Caco-2 (cell line): ENCODE data around the gene CHPF2. TPM values are rescaled to one million over a fixed set of nuclear protein-coding genes. Genes with fewer than 3 reads are reported as not detected.

ENCODE experiments used
- BruUV-seq: library from RNA; stranded (reverse); fragments of 400-500 nt; replicated peaks from 2 replicates; lab custom pipeline; 2021; lab: Mats Ljungman, UMichigan
- CTCF ChIA-PET: fragments of 300-600 bp; sonication (Branson Sonifier 250); formaldehyde crosslinking; loops from one replicate; lab custom pipeline; 2022; ENCODE audit warnings: antibody characterized with exemption; lab: Charles Lee
- POLR2A ChIA-PET: fragments of 300-600 bp; sonication (Branson Sonifier 250); formaldehyde crosslinking; loops from one replicate; lab custom pipeline; 2022; ENCODE audit warnings: antibody characterized with exemption; lab: Charles Lee
- DNase-seq, 2 experiments: peaks; one replicate each; pipeline versions ENCODE4 v3.0.0 to v3.0.0-alpha.2; 2020 to 2022
- H3K27me3 ChIP-seq: replicated peaks from 2 replicates; pipeline ENCODE4 v1.6.0; 2011; ENCODE audit warnings: low read length; ENCODE audit not compliant: control insufficient read depth, insufficient read depth
- H3K36me3 ChIP-seq: 2 replicates; pipeline ENCODE4 v1.5.1; 2011; ENCODE audit warnings: low read length; ENCODE audit not compliant: control insufficient read depth, insufficient read depth
- H3K4me1 ChIP-seq: fragments of 250-450 bp; sonication (Bioruptor Pico); 2 replicates; pipeline ENCODE4 v1.5.1; 2020; ENCODE audit warnings: mild to moderate bottlenecking
- H3K4me3 ChIP-seq: 2 replicates; pipeline ENCODE4 v1.5.1; 2011; ENCODE audit warnings: low read depth, mild to moderate bottlenecking, control low read depth, low read length
- H3K9me3 ChIP-seq: fragments of 250-450 bp; sonication (Bioruptor Pico); 2 replicates; pipeline ENCODE4 v1.5.1; 2020; ENCODE audit warnings: mild to moderate bottlenecking, moderate library complexity
- H3K27ac Mint-ChIP-seq: one replicate; pipeline ENCODE4 v1.8.0; 2022; ENCODE audit warnings: mixed read lengths; ENCODE audit not compliant: unreplicated experiment
- H3K27me3 Mint-ChIP-seq: one replicate; pipeline ENCODE4 v1.8.0; 2022; ENCODE audit warnings: mixed read lengths; ENCODE audit not compliant: insufficient read depth, unreplicated experiment
- H3K36me3 Mint-ChIP-seq: one replicate; pipeline ENCODE4 v1.8.0; 2022; ENCODE audit warnings: mild to moderate bottlenecking, mixed read lengths; ENCODE audit not compliant: insufficient read depth, unreplicated experiment
- H3K4me1 Mint-ChIP-seq: one replicate; pipeline ENCODE4 v1.8.0; 2022; ENCODE audit warnings: low read depth, mixed read lengths; ENCODE audit not compliant: unreplicated experiment
- H3K4me3 Mint-ChIP-seq: one replicate; pipeline ENCODE4 v1.8.0; 2022; ENCODE audit warnings: mild to moderate bottlenecking, moderate library complexity, mixed read lengths; ENCODE audit not compliant: unreplicated experiment
- H3K9me3 Mint-ChIP-seq: one replicate; pipeline ENCODE4 v1.8.0; 2022; ENCODE audit warnings: mixed read lengths; ENCODE audit not compliant: unreplicated experiment
- CTCF ChIP-seq, 2 experiments: fragments of 200-600 bp in 1 of 2; IDR thresholded peaks; 1 replicate in 1 of 2; 2 replicates in 1 of 2; pipeline versions ENCODE4 v1.5.1 to v1.8.0; 2011 to 2022; ENCODE audit warnings: antibody characterized with exemption in 1 of 2, control low read depth in 1 of 2, inconsistent platforms in 1 of 2, low read depth in 1 of 2, low read length in 1 of 2, mild to moderate bottlenecking in 1 of 2, moderate library complexity in 1 of 2; ENCODE audit not compliant: insufficient read depth in 1 of 2, severe bottlenecking in 1 of 2, unreplicated experiment in 1 of 2
- intact Hi-C: fragments of 100-400 bp; cut with micrococcal nuclease; formaldehyde crosslinking; loops from one replicate; pipeline ENCODE4 v1.10.0; 2022; ENCODE audit not compliant: unreplicated experiment
- total RNA-seq: library from RNA; stranded (reverse); gene quantifications from 2 replicates; pipeline ENCODE4 v1.2.3, GENCODE V29; 2022

Gene CHPF2
- total RNA-seq, 1 experiment from 2014 or later, result 34.0 TPM

- Histone ChIP-seq H3K27me3 (no peaks in the 10 kb centered on the region; the same call in 1 of the 2 replicates), H3K4me1 (no peaks in the 10 kb centered on the region), H3K36me3 (no peaks in the 10 kb centered on the region), H3K9me3 (no peaks in the 10 kb centered on the region), H3K4me3 (no peak overlapping the region)
- BruUV-seq, result no TSS peak
- Mint-ChIP-seq H3K4me3 (no peak overlapping the region), H3K36me3 (peaks cover 20% of the 10 kb centered on the region), H3K4me1 (peaks cover 8% of the 10 kb centered on the region), H3K27me3 (peaks cover 17% of the 10 kb centered on the region), H3K27ac (no peak overlapping the region), H3K9me3 (no peaks in the 10 kb centered on the region)
- intact Hi-C loops, result no loop called here
- CTCF ChIA-PET, result interaction anchor here (0.7 kb wide), 1 partner anchor 31 kb away, joined by 4 read pairs; no protein-coding TSS in a partner anchor
- no peak for TF ChIP-seq CTCF (IDR thresholded peaks at IDR 0.05; ENCODE audit: insufficient read depth in 1 of 2, low read depth in 1 of 2, low read length in 1 of 2, severe bottlenecking in 1 of 2, unreplicated experiment in 1 of 2)
- POLR2A ChIA-PET, result no interaction called here
- no peak for DNase-seq
These were observed 24.5 kb upstream of the CHPF2 start for GRCh38 chr7:151207804-151208203.

GRCh38 chr7:151208253-151208862 lies 23.9 kb upstream of the CHPF2 start:
- POLR2A ChIA-PET, result no interaction called here
- no TSS peak for BruUV-seq
- intact Hi-C loops, result no loop called here

GRCh38 chr7:151209588-151209987 lies 22.7 kb upstream of the CHPF2 start:
- H3K9me3 Mint-ChIP-seq, result no peaks in the 10 kb centered on the region
- peaks cover 8% of the 10 kb centered on the region for H3K4me1 Mint-ChIP-seq
- POLR2A ChIA-PET, result no interaction called here
- peaks cover 16% of the 10 kb centered on the region for H3K27me3 Mint-ChIP-seq
- no peak overlapping the region for H3K4me3 Mint-ChIP-seq
- DNase-seq, result no peak
- TF ChIP-seq CTCF (IDR thresholded peaks at IDR 0.05; ENCODE audit: insufficient read depth in 1 of 2, low read depth in 1 of 2, low read length in 1 of 2, severe bottlenecking in 1 of 2, unreplicated experiment in 1 of 2), result no peak
- CTCF ChIA-PET, result interaction anchor here (0.6 to 1.3 kb wide), 2 partner anchors 35 to 1423 kb away, joined by 3 read pairs; no protein-coding TSS in a partner anchor
- intact Hi-C loops, result no loop called here
- H3K36me3 ChIP-seq, result no peaks in the 10 kb centered on the region
- H3K4me3 ChIP-seq, result no peak overlapping the region
- no peaks in the 10 kb centered on the region for H3K9me3 ChIP-seq
- H3K27ac Mint-ChIP-seq, result no peak overlapping the region
- peaks cover 27% of the 10 kb centered on the region for H3K36me3 Mint-ChIP-seq
- no peaks in the 10 kb centered on the region; the same call in 1 of the 2 replicates for H3K27me3 ChIP-seq
- H3K4me1 ChIP-seq, result no peaks in the 10 kb centered on the region
- no TSS peak for BruUV-seq

More at GRCh38 chr7:151208253-151208862, 23.9 kb upstream of the CHPF2 start:
- CTCF ChIA-PET, result interaction anchor here (1.3 kb wide), 1 partner anchor 36 kb away, joined by 3 read pairs; no protein-coding TSS in a partner anchor
- H3K36me3 ChIP-seq, result no peaks in the 10 kb centered on the region
- H3K36me3 Mint-ChIP-seq, result peaks cover 26% of the 10 kb centered on the region
- no peaks in the 10 kb centered on the region for H3K9me3 Mint-ChIP-seq
- no peak for TF ChIP-seq CTCF (IDR thresholded peaks at IDR 0.05; ENCODE audit: insufficient read depth in 1 of 2, low read depth in 1 of 2, low read length in 1 of 2, severe bottlenecking in 1 of 2, unreplicated experiment in 1 of 2)
- H3K4me1 Mint-ChIP-seq, result peaks cover 8% of the 10 kb centered on the region
- no peaks in the 10 kb centered on the region; the same call in 1 of the 2 replicates for H3K27me3 ChIP-seq
- no peak overlapping the region for H3K4me3 ChIP-seq
- no peaks in the 10 kb centered on the region for H3K9me3 ChIP-seq
- DNase-seq, result no peak
- H3K27ac Mint-ChIP-seq, result no peak overlapping the region
- H3K4me3 Mint-ChIP-seq, result no peak overlapping the region
- peaks cover 17% of the 10 kb centered on the region for H3K27me3 Mint-ChIP-seq
- no peaks in the 10 kb centered on the region for H3K4me1 ChIP-seq
